Adrenal gland (tissue), 12 donors: ENCODE measurements around the gene RAI14. TPM values are rescaled to one million over a fixed set of nuclear protein-coding genes. Genes with fewer than 3 reads are reported as not detected.
A peak's percentile ranks its signal among the peaks of the same experiment; 100 is the strongest.

ENCODE experiments used
- DNase-seq, 7 donors: peaks; one replicate each; pipeline ENCODE4 v3.0.0-alpha.2; 2019 to 2020
- H3K27ac ChIP-seq, 5 donors: fragments of 200-600 bp; sonication (generic) in 4 of 5; 1 replicate in 3 of 5; 2 replicates in 2 of 5; pipeline versions ENCODE4 v1.5.1 to v1.8.0; 2016 to 2020; ENCODE audit warnings: mild to moderate bottlenecking in 1 of 5
- H3K27me3 ChIP-seq: fragments of 200-600 bp; 2 replicates; pipeline ENCODE4 v1.8.0; 2021
- H3K36me3 ChIP-seq, 2 donors: fragments of 200-600 bp; replicated peaks in 1 of 2; 1 replicate in 1 of 2; 2 replicates in 1 of 2; pipeline versions ENCODE4 v1.5.1 to v1.8.0; 2018 to 2022
- H3K4me1 ChIP-seq, 2 donors: fragments of 200-600 bp; replicated peaks in 1 of 2; 1 replicate in 1 of 2; 2 replicates in 1 of 2; pipeline versions ENCODE4 v1.5.1 to v1.8.0; 2018 to 2021
- H3K4me3 ChIP-seq, 4 donors: fragments of 200-600 bp; sonication (generic) in 3 of 4; one replicate each; pipeline ENCODE4 v1.5.1; 2016 to 2018
- H3K9me3 ChIP-seq, 3 donors: fragments of 200-600 bp; sonication (generic) in 1 of 3; replicated peaks in 1 of 3; 1 replicate in 2 of 3; 2 replicates in 1 of 3; pipeline versions ENCODE4 v1.5.1 to v1.8.0; 2016 to 2021
- POLR2A ChIP-seq, 2 donors: fragments of 450-650 bp; IDR thresholded peaks; one replicate each; pipeline ENCODE4 v1.6.1; 2017; ENCODE audit warnings: antibody characterized with exemption in 2 of 2, mild to moderate bottlenecking in 2 of 2, moderate library complexity in 1 of 2
- WGBS, 4 donors: extraction: QIAGEN DNeasy Blood & Tissue Kit in 2 of 4; methylation state at CpG; one replicate each; pipeline versions ENCODE4 v1.1.5 to v1.1.7; 2013 to 2017; 5-methylcytosine and 5-hydroxymethylcytosine counted together
- intact Hi-C, 2 donors: fragments of 100-400 bp; cut with DNase I; formaldehyde crosslinking; loops; one replicate each; pipeline versions ENCODE4 v1.14.1 to v1.15.0; 2022 to 2023
- polyA plus RNA-seq, 3 donors: library from polyadenylated mRNA; stranded (reverse); fragments of 200-250 nt in 2 of 3; fragments of 350-450 nt in 1 of 3; fragmentation: Illumina TruSeq in 1 of 3; extraction: RNeasy Lipid Tissue Mini Kit (QIAGEN cat#74804) in 1 of 3; gene quantifications; one replicate each; pipeline ENCODE4 v1.2.3, GENCODE V29; 2013 to 2014
- total RNA-seq, 9 donors: library from RNA; depleted of rRNA in 4 of 9; stranded (reverse); fragments of >200 nt in 4 of 9; fragments of 120-200 nt in 1 of 9; fragmentation: NEBNext Ultra II Directional in 1 of 9; extraction: Animal tissue kit (Norgen Biotek cat#: 25700) in 1 of 9; gene quantifications; one replicate each; pipeline versions ENCODE4 v1.1.0 to v1.2.4, GENCODE V29; 2013 to 2023
- TF ChIP-seq, protein P1 (sequence below), 6 experiments: fragments of 450-650 bp in 4 of 6; fragments of 200-600 bp in 2 of 6; sonication (generic) in 1 of 6; IDR thresholded peaks; 1 replicate in 5 of 6; 2 replicates in 1 of 6; pipeline versions ENCODE4 v1.5.1 to v1.8.0; 2016 to 2021; ENCODE audit warnings: antibody characterized with exemption in 6 of 6, mild to moderate bottlenecking in 2 of 6, moderate library complexity in 1 of 6
- donor health status: healthy with polysubstance abuse.
- donor health status: Bipolar disorder and iron deficiency.
- donor health status: DM: yes; HTN: yes; CAD: no.
- donor health status: DM: no; HTN: no; CAD: no.
- donor health status: DM: no; HTN: no; CAD: no.
- donor health status: DM: yes; HTN: yes; CAD: no.

RAI14 gene
- total and polyA plus RNA-seq, 12 donors = 9.1 to 158 (median 28.5) TPM

DNA sequence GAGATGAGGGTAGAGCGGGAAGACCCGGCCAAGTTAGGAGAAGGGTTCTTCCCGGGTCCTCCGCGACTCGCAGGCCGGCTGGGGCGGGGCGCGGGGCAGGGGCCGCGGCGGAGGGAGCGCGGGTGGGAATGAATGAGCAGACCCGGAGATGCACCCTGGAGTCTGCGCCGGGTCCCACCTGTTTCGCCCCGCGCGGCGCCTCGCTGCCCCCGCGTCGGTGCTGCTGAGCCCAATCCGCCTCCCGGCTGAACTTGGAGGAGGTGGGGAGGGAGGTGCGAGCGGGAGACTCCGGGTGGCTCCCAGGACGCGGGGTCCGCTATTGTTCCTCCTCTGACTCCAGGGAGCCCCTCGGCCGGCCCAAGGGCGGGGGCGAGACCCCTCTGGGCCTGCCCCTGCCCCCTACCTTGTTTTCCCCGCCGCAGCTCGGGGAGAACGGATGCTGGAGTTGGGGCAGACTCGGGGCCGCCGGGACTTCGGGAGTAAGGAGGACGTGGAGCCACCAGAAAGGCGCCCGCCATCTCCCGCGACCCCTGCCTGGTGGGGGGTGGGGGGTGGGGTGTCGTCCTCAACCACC is 659 bp downstream of the RAI14 start:
- 0 to 3% (median 1%) methylated on average over 5 to 53 of the region's 53 CpGs for WGBS, 4 donors
- no peaks in the 10 kb centered on the region for H3K36me3 ChIP-seq
- intact Hi-C loops = loop anchor here in 1 of 2 donors (10.0 kb wide), 1 partner anchor 132 kb away; no protein-coding TSS in a partner anchor
- no peaks in the 10 kb centered on the region for H3K27me3 ChIP-seq
- peaks cover 0 to 18% of the 10 kb centered on the region in 2 donors for H3K4me1 ChIP-seq
- peak overlapping the region; percentile 2 to 97 (median 70) for H3K4me3 ChIP-seq
- no peak for TF ChIP-seq POLR2A (IDR thresholded peaks at IDR 0.05)
- TF ChIP-seq, protein P1, sequence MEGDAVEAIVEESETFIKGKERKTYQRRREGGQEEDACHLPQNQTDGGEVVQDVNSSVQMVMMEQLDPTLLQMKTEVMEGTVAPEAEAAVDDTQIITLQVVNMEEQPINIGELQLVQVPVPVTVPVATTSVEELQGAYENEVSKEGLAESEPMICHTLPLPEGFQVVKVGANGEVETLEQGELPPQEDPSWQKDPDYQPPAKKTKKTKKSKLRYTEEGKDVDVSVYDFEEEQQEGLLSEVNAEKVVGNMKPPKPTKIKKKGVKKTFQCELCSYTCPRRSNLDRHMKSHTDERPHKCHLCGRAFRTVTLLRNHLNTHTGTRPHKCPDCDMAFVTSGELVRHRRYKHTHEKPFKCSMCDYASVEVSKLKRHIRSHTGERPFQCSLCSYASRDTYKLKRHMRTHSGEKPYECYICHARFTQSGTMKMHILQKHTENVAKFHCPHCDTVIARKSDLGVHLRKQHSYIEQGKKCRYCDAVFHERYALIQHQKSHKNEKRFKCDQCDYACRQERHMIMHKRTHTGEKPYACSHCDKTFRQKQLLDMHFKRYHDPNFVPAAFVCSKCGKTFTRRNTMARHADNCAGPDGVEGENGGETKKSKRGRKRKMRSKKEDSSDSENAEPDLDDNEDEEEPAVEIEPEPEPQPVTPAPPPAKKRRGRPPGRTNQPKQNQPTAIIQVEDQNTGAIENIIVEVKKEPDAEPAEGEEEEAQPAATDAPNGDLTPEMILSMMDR (IDR thresholded peaks at IDR 0.05) = no peak
- H3K9me3 ChIP-seq = no peaks in the 10 kb centered on the region
- DNase-seq = peak in 6 of 7 donors; percentile 18 to 35 (median 24)
- H3K27ac ChIP-seq = peak overlapping the region in 4 of 5 donors; percentile 60 to 95 (median 87)

DNA sequence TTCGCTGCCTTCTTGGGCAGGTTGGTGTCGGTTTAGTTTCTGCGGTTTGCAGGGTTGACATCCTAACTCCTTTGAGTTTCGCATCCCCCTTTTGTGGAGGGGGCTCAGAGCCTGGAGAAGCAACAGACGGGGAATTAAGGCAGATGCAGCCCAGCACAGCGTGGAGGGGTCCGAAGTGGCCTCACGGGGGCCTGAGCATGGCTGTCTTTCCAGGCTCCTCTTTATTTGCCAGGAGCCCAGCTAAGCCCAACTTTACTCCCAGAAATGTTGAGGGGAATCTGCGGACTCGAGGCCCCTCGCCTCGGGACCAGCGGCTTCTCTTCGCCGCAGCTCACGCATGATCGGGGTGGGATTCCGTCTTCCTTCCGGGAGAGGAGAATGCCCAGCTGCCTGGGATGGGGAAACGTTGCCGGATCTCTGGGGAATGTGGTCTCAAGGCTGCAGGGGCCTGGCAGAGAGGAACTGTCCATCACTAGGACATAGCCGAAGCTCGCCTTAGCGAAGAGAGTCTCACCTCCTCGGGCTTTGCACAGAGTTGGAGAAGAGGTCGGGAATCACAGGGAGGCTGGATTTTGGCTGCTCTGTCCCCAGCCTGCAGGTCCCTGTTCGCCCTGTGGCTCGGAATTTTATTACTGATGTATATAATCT is 1.3 kb downstream of the RAI14 start:
- H3K4me1 ChIP-seq = peaks cover 0 to 18% of the 10 kb centered on the region in 2 donors
- 3 to 9% (median 5%) methylated on average over 6 to 28 of the region's 28 CpGs for WGBS, 4 donors
- H3K27me3 ChIP-seq = no peaks in the 10 kb centered on the region
- peak overlapping the region in 3 of 4 donors; percentile 2 to 97 (median 71) for H3K4me3 ChIP-seq
- intact Hi-C loops = loop anchor here in 1 of 2 donors (10.0 kb wide), 1 partner anchor 133 kb away; no protein-coding TSS in a partner anchor
- peak overlapping the region in 2 of 5 donors; percentile 93 to 95 for H3K27ac ChIP-seq
- TF ChIP-seq, protein P1 (IDR thresholded peaks at IDR 0.05) = no peak
- TF ChIP-seq POLR2A (IDR thresholded peaks at IDR 0.05) = no peak
- H3K36me3 ChIP-seq = no peaks in the 10 kb centered on the region
- H3K9me3 ChIP-seq = no peaks in the 10 kb centered on the region
- peak; percentile 22 to 60 (median 34) for DNase-seq

DNA sequence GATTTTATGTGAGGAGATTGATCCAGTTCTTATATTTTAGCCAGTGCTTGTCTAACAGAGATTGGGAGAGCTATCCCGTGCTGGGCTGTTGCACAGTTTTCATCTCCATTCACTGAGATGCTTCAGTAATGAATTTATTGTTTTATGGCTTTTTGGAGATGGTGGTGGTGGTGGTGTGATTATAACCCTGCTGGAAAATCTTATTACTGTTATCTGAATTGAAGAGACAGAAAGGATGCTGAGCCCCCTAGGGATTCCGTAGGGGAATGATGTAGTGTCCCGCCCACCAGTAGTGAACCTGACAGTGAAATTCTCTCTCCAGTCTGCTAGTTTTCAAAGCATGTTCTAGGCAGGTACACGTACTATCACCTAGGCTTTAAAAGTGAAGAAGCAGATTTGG is 1.9 kb downstream of the RAI14 start:
- no peak overlapping the region for H3K27ac ChIP-seq
- WGBS, 4 donors = 57 to 63% (median 60%) methylated on average over 4 of the region's 4 CpGs

DNA sequence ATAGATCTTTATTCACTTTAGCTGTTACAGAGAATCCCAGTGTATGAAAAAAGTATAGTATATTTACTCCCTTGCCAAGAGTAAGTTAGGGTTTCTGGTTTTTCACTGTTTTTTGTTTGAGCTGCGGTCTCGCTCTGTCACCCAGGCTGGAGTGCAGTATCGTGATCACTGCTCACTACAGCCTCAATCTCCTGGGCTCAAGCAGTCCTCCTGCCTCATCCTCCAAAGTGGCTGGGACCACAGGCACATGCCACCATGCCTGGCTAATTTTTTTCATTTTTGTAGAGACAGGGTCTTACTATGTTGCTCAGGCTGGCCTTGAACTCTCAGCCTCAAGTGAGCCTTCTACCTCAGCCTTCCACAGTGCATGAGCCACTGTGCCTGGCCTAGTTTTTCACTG is 3.0 kb downstream of the RAI14 start:
- TF ChIP-seq, protein P1 (IDR thresholded peaks at IDR 0.05) = no peak
- TF ChIP-seq POLR2A (IDR thresholded peaks at IDR 0.05) = no peak
- intact Hi-C loops = loop anchor here in 1 of 2 donors (10.0 kb wide), 1 partner anchor 134 kb away; no protein-coding TSS in a partner anchor
- Histone ChIP-seq H3K27me3 (no peaks in the 10 kb centered on the region), H3K4me1 (peaks cover 0 to 18% of the 10 kb centered on the region in 2 donors), H3K4me3 (no peak overlapping the region), H3K36me3 (no peaks in the 10 kb centered on the region), H3K27ac (no peak overlapping the region), H3K9me3 (no peaks in the 10 kb centered on the region)
- no peak for DNase-seq
- WGBS, 4 donors = 94 to 96% (median 96%) methylated on average over 3 of the region's 3 CpGs

More for the DNA sequence above, 1.9 kb downstream of the RAI14 start:
- no peaks in the 10 kb centered on the region for H3K36me3 ChIP-seq
- H3K4me3 ChIP-seq = peak overlapping the region in 1 of 4 donors; percentile 97
- TF ChIP-seq, protein P1 (IDR thresholded peaks at IDR 0.05) = no peak
- TF ChIP-seq POLR2A (IDR thresholded peaks at IDR 0.05) = no peak
- no peaks in the 10 kb centered on the region for H3K27me3 ChIP-seq
- peaks cover 0 to 18% of the 10 kb centered on the region in 2 donors for H3K4me1 ChIP-seq
- H3K9me3 ChIP-seq = no peaks in the 10 kb centered on the region
- intact Hi-C loops = loop anchor here in 1 of 2 donors (10.0 kb wide), 1 partner anchor 133 kb away; no protein-coding TSS in a partner anchor
- DNase-seq = no peak
